SK-N-SH treated with all-trans-retinoic acid at 6 μM for 48 hours (cell line): ENCODE data around the gene NPPB.

Source experiments
- BACH2 ChIP-seq: fragments of 250-450 bp; sonication (Bioruptor Pico); IDR thresholded peaks from 2 replicates; pipeline ENCODE4 v1.9.0; 2021; ENCODE audit warnings: mild to moderate bottlenecking, borderline replicate concordance
- GLIS3 ChIP-seq: fragments of 250-450 bp; sonication (Bioruptor Pico); IDR thresholded peaks from 2 replicates; pipeline ENCODE4 v1.5.0; 2020; ENCODE audit warnings: mild to moderate bottlenecking, moderate library complexity
- ISL1 ChIP-seq: fragments of 250-450 bp; sonication (Bioruptor Pico); IDR thresholded peaks from 2 replicates; pipeline ENCODE4 v2.1.2; 2022; ENCODE audit warnings: mild to moderate bottlenecking, moderate library complexity
- OSR1 ChIP-seq: fragments of 250-450 bp; sonication (Bioruptor Pico); IDR thresholded peaks from 2 replicates; pipeline ENCODE4 v1.8.0; 2022; ENCODE audit warnings: moderate library complexity, mild to moderate bottlenecking, inconsistent platforms
- PATZ1 ChIP-seq: fragments of 250-450 bp; sonication (Bioruptor Pico); IDR thresholded peaks from 2 replicates; pipeline ENCODE4 v1.8.0; 2020; ENCODE audit warnings: mild to moderate bottlenecking, moderate library complexity, borderline replicate concordance
- POU6F1 ChIP-seq: fragments of 250-450 bp; sonication (Bioruptor Pico); IDR thresholded peaks from 2 replicates; pipeline ENCODE4 v1.8.0; 2021; ENCODE audit warnings: low read depth, mild to moderate bottlenecking, moderate library complexity, borderline replicate concordance
- PPARA ChIP-seq: fragments of 250-450 bp; sonication (Bioruptor Pico); IDR thresholded peaks from 2 replicates; pipeline ENCODE4 v1.5.0; 2020; ENCODE audit warnings: mild to moderate bottlenecking, borderline replicate concordance
- RARB ChIP-seq: fragments of 250-450 bp; sonication (Bioruptor Pico); IDR thresholded peaks from 2 replicates; pipeline ENCODE4 v1.8.0; 2021; ENCODE audit warnings: mild to moderate bottlenecking, moderate library complexity
- TCF4 ChIP-seq: fragments of 250-450 bp; sonication (Bioruptor Pico); IDR thresholded peaks from 2 replicates; pipeline ENCODE4 v1.8.0; 2021; ENCODE audit warnings: mild to moderate bottlenecking, moderate library complexity, borderline replicate concordance
- ZC3H10 ChIP-seq: fragments of 250-450 bp; sonication (Bioruptor Pico); IDR thresholded peaks from 2 replicates; pipeline ENCODE4 v1.5.1; 2021; ENCODE audit warnings: mild to moderate bottlenecking, moderate library complexity
- ZFP3 ChIP-seq: fragments of 250-450 bp; sonication (Bioruptor Pico); IDR thresholded peaks from 2 replicates; pipeline ENCODE4 v1.5.0; 2020; ENCODE audit warnings: mild to moderate bottlenecking, moderate library complexity
- ZFP30 ChIP-seq: fragments of 450-650 bp; formaldehyde crosslinking; IDR thresholded peaks from 2 replicates; pipeline ENCODE4 v1.5.0; 2022; ENCODE audit warnings: mild to moderate bottlenecking, moderate library complexity

GRCh38 chr1:11854519-11854918 lies 4.2 kb downstream of the NPPB start:
- TF ChIP-seq PPARA = no peak
- no peak for TF ChIP-seq RARB
- no peak for TF ChIP-seq PATZ1 (CRISPR knock-in tag)
- TF ChIP-seq ISL1 (CRISPR knock-in tag) = no peak
- no peak for TF ChIP-seq ZFP3 (CRISPR knock-in tag)
- no peak for TF ChIP-seq BACH2
- no peak for TF ChIP-seq OSR1
- no peak for TF ChIP-seq GLIS3 (CRISPR knock-in tag)
- TF ChIP-seq ZC3H10 (CRISPR knock-in tag) = no peak
- TF ChIP-seq ZFP30 = no peak
- TF ChIP-seq TCF4 (CRISPR knock-in tag) = no peak
- no peak for TF ChIP-seq POU6F1 (CRISPR knock-in tag)
